Panc1 (cell line): ENCODE data around the gene PTPA. TPM values are rescaled to one million over a fixed set of nuclear protein-coding genes. Genes with fewer than 3 reads are reported as not detected.
"Not testable (repeated sequence)": the region's sequence is repeated elsewhere in the genome, so short reads cannot be mapped to it uniquely, and the experiment has no call there.

Experiments used
- ATAC-seq: fragments of 200-7000 bp; cut with Tn5 transposase; 2 replicates; pipeline ENCODE4 v1.9.1; 2020; ENCODE audit warnings: mild to moderate bottlenecking, moderate library complexity
- BruUV-seq: library from RNA; stranded (reverse); fragments of 400-500 nt; replicated peaks from 2 replicates; lab custom pipeline; 2021; lab: Mats Ljungman, UMichigan
- CTCF ChIA-PET: fragments of 300-600 bp; sonication (Branson Sonifier 250); formaldehyde crosslinking; loops from one replicate; lab custom pipeline; 2022; ENCODE audit warnings: antibody characterized with exemption; lab: Charles Lee
- POLR2A ChIA-PET: fragments of 300-600 bp; sonication (Branson Sonifier 250); formaldehyde crosslinking; loops from one replicate; lab custom pipeline; 2022; ENCODE audit warnings: antibody characterized with exemption; lab: Charles Lee
- DNase-seq: peaks from one replicate; pipeline ENCODE4 v3.0.0-alpha.2; 2010; ENCODE audit warnings: low read depth, low spot score
- H3K27ac ChIP-seq: 2 replicates; pipeline ENCODE4 v1.5.1; 2011; ENCODE audit warnings: mild to moderate bottlenecking, low read length, inconsistent platforms
- H3K27me3 ChIP-seq: fragments of 200-500 bp; sonication (Bioruptor generic); 2 replicates; pipeline ENCODE4 v1.6.0; 2014; ENCODE audit warnings: low read length, inconsistent platforms; ENCODE audit not compliant: control insufficient read depth, insufficient read depth
- H3K36me3 ChIP-seq: fragments of 200-500 bp; sonication (Bioruptor generic); 2 replicates; pipeline ENCODE4 v1.5.1; 2014; ENCODE audit warnings: inconsistent platforms, mild to moderate bottlenecking, low read length, moderate library complexity; ENCODE audit not compliant: control insufficient read depth, insufficient read depth
- H3K4me1 ChIP-seq: 2 replicates; pipeline ENCODE4 v1.5.1; 2011; ENCODE audit warnings: inconsistent platforms, mild to moderate bottlenecking, low read length, moderate library complexity; ENCODE audit not compliant: control insufficient read depth, insufficient read depth
- H3K4me3 ChIP-seq, 2 experiments: 2 replicates each; pipeline ENCODE4 v1.5.1; 2011 to 2012; ENCODE audit warnings: low read depth in 2 of 2, low read length in 2 of 2, mild to moderate bottlenecking in 2 of 2, inconsistent platforms in 1 of 2, moderate library complexity in 1 of 2
- H3K9me3 ChIP-seq: fragments of 200-500 bp; sonication (Bioruptor generic); 2 replicates; pipeline ENCODE4 v1.5.1; 2014; ENCODE audit warnings: low read depth, mild to moderate bottlenecking, inconsistent platforms, low read length, moderate library complexity; ENCODE audit not compliant: control insufficient read depth, insufficient read depth
- POLR2AphosphoS5 ChIP-seq: IDR thresholded peaks from 2 replicates; pipeline ENCODE4 v1.6.1; 2012; ENCODE audit warnings: mild to moderate bottlenecking, low read depth, low read length, moderate library complexity
- SIN3A ChIP-seq: IDR thresholded peaks from 2 replicates; pipeline ENCODE4 v1.6.1; 2012; ENCODE audit warnings: low read depth, mild to moderate bottlenecking, low read length, moderate library complexity, borderline replicate concordance; ENCODE audit not compliant: insufficient read depth
- TCF7L2 ChIP-seq: IDR thresholded peaks from 2 replicates; pipeline ENCODE4 v1.6.1; 2011; ENCODE audit warnings: mild to moderate bottlenecking, low read depth, low read length, inconsistent platforms
- in situ Hi-C: cut with HindIII; loops from 2 replicates; pipeline ENCODE4 v1.10.0; 2016; ENCODE audit warnings: low sequenced_read_pairs, low pct_unique_long_range_greater_than_20kb
- intact Hi-C: fragments of 100-400 bp; cut with micrococcal nuclease; formaldehyde crosslinking; loops from one replicate; pipeline ENCODE4 v1.10.0; 2022; ENCODE audit not compliant: unreplicated experiment
- total RNA-seq: library from RNA; stranded (reverse); gene quantifications from one replicate; pipeline ENCODE4 v1.2.1, GENCODE V29; 2021; ENCODE audit not compliant: unreplicated experiment
- TF ChIP-seq, protein P1 (sequence below), 2 experiments: IDR thresholded peaks; 2 replicates each; pipeline ENCODE4 v1.6.1; 2011 to 2012; ENCODE audit warnings: low read depth in 2 of 2, control low read depth in 1 of 2, low read length in 1 of 2, mild to moderate bottlenecking in 1 of 2, moderate library complexity in 1 of 2; ENCODE audit not compliant: insufficient read depth in 1 of 2
- TF ChIP-seq, protein P2 (sequence below): fragments of 450-650 bp; IDR thresholded peaks from 2 replicates; pipeline ENCODE4 v1.5.1; 2017; ENCODE audit warnings: mild to moderate bottlenecking

Gene PTPA
- total RNA-seq, 1 experiment from 2014 or later, result 114 TPM

DNA sequence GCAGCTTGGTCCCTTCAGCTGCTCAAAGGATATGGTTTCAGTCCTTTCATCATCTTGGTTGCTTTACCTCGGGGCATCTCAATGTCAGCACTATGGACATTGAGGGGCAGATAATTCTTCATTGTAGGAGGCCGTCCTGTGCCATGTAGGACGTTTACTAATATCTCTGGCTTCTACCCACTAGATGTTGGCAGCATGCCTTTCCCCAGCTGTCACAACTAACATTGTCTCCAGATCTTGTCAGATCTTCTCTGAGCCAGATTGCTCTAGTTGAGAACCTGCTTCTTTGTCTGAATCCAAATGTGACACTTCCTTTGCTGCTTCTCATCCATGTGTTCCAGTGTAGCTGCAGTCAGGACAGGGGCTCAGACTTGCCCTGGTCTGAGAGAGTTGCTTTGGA, 10.3 kb downstream of the PTPA start:
- BruUV-seq, result no TSS peak
- no peaks in the 10 kb centered on the region for H3K27me3 ChIP-seq
- intact Hi-C loops, result no loop called here
- in situ Hi-C loops, result no loop called here
- TF ChIP-seq SIN3A, result no peak
- TF ChIP-seq, protein P1, sequence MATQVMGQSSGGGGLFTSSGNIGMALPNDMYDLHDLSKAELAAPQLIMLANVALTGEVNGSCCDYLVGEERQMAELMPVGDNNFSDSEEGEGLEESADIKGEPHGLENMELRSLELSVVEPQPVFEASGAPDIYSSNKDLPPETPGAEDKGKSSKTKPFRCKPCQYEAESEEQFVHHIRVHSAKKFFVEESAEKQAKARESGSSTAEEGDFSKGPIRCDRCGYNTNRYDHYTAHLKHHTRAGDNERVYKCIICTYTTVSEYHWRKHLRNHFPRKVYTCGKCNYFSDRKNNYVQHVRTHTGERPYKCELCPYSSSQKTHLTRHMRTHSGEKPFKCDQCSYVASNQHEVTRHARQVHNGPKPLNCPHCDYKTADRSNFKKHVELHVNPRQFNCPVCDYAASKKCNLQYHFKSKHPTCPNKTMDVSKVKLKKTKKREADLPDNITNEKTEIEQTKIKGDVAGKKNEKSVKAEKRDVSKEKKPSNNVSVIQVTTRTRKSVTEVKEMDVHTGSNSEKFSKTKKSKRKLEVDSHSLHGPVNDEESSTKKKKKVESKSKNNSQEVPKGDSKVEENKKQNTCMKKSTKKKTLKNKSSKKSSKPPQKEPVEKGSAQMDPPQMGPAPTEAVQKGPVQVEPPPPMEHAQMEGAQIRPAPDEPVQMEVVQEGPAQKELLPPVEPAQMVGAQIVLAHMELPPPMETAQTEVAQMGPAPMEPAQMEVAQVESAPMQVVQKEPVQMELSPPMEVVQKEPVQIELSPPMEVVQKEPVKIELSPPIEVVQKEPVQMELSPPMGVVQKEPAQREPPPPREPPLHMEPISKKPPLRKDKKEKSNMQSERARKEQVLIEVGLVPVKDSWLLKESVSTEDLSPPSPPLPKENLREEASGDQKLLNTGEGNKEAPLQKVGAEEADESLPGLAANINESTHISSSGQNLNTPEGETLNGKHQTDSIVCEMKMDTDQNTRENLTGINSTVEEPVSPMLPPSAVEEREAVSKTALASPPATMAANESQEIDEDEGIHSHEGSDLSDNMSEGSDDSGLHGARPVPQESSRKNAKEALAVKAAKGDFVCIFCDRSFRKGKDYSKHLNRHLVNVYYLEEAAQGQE (IDR thresholded peaks at IDR 0.05; ENCODE audit: insufficient read depth in 1 of 2, low read depth in 2 of 2, low read length in 1 of 2), result no peak
- no peak for TF ChIP-seq POLR2AphosphoS5
- TF ChIP-seq TCF7L2, result no peak
- TF ChIP-seq, protein P2, sequence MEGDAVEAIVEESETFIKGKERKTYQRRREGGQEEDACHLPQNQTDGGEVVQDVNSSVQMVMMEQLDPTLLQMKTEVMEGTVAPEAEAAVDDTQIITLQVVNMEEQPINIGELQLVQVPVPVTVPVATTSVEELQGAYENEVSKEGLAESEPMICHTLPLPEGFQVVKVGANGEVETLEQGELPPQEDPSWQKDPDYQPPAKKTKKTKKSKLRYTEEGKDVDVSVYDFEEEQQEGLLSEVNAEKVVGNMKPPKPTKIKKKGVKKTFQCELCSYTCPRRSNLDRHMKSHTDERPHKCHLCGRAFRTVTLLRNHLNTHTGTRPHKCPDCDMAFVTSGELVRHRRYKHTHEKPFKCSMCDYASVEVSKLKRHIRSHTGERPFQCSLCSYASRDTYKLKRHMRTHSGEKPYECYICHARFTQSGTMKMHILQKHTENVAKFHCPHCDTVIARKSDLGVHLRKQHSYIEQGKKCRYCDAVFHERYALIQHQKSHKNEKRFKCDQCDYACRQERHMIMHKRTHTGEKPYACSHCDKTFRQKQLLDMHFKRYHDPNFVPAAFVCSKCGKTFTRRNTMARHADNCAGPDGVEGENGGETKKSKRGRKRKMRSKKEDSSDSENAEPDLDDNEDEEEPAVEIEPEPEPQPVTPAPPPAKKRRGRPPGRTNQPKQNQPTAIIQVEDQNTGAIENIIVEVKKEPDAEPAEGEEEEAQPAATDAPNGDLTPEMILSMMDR, result no peak
- no peaks in the 10 kb centered on the region for H3K4me1 ChIP-seq
- 0 out of 2 replicates have a peak, but pooled peaks cover 4% of the 10 kb centered on the region for H3K36me3 ChIP-seq
- POLR2A ChIA-PET, result no interaction called here
- H3K4me3 ChIP-seq, result no peak overlapping the region
- ATAC-seq, result no peak
- CTCF ChIA-PET, result no interaction called here
- H3K27ac ChIP-seq, result no peak overlapping the region
- no peaks in the 10 kb centered on the region for H3K9me3 ChIP-seq
- DNase-seq, result no peak

DNA sequence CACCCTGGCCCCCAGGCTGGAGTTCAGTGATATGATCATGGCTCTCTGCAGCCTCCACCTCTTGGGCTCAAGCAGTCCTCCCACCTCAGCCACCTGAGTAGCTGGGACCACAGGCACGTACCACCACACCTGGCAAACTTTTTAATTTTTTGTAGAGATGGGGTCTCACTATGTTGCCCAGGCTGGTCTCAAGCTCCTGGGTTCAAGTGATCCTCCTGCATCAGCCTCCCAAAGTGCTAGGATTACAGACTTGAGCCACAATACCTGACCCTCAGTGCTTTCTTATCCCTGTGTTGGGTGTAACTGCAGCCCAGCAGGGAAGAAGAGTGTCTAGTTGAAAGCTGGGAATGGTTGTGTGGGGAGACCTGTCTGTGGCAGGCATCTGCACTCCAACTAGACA, 10.9 kb downstream of the PTPA start:
- Histone ChIP-seq H3K36me3 (0 out of 2 replicates have a peak, but pooled peaks cover 4% of the 10 kb centered on the region), H3K4me1 (no peaks in the 10 kb centered on the region), H3K27ac (no peak overlapping the region), H3K4me3 (no peak overlapping the region), H3K9me3 (no peaks in the 10 kb centered on the region), H3K27me3 (no peaks in the 10 kb centered on the region)
- BruUV-seq, result no TSS peak
- intact Hi-C loops (no loop called here), in situ Hi-C loops (no loop called here)
- CTCF ChIA-PET, result no interaction called here
- no peak for ATAC-seq
- DNase-seq, result no peak
- POLR2A ChIA-PET, result no interaction called here
- TF ChIP-seq TCF7L2 (no peak), SIN3A (no peak)
- TF ChIP-seq, protein P1 (IDR thresholded peaks at IDR 0.05; ENCODE audit: insufficient read depth in 1 of 2, low read depth in 2 of 2, low read length in 1 of 2), result no peak
- TF ChIP-seq, protein P2, result no peak

DNA sequence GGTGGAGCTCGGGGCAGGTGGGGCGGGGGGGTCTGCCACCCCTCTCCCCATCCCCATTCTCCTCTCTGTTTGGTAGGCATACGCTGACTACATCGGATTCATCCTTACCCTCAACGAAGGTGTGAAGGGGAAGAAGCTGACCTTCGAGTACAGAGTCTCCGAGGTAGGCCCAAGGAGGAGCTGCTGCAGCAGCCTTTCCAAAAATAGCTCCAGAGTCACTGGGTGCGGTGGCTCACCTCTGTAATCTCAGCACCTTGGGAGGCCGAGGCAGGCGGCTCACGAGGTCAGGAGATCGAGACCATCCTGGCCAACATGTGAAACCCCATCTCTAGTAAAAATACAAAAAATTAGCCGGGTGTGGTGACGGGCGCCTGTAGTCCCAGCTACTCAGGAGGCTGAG, 11.8 kb downstream of the PTPA start:
- CTCF ChIA-PET, H3K27ac ChIP-seq, ATAC-seq, in situ Hi-C loops, DNase-seq, H3K9me3 ChIP-seq, H3K27me3 ChIP-seq, H3K4me3 ChIP-seq, intact Hi-C loops, BruUV-seq, H3K36me3 ChIP-seq, H3K4me1 ChIP-seq, POLR2A ChIA-PET: not testable (repeated sequence)
